OCI-LY1 (cell line): Measurements from ENCODE around the gene TIMP2.

Experiments used
- H2AFZ ChIP-seq: fragments of 200-600 bp; sonication (generic), shearing (Covaris generic); 2 replicates; pipeline ENCODE4 v1.6.0; 2014; ENCODE audit warnings: antibody characterized with exemption, mild to moderate bottlenecking, low read length
- H3F3A ChIP-seq: fragments of 200-600 bp; sonication (generic), shearing (Covaris generic); 2 replicates; pipeline ENCODE4 v1.6.0; 2014; ENCODE audit warnings: mild to moderate bottlenecking, antibody characterized with exemption, low read length, moderate library complexity; ENCODE audit not compliant: insufficient read depth
- H3K27ac ChIP-seq: fragments of 200-600 bp; sonication (generic); 2 replicates; pipeline ENCODE4 v1.5.1; 2014; ENCODE audit warnings: low read length, mixed run types, mild to moderate bottlenecking, low read depth; ENCODE audit not compliant: poor library complexity, severe bottlenecking
- H3K27me3 ChIP-seq: fragments of 200-600 bp; sonication (generic); 2 replicates; pipeline ENCODE4 v1.6.0; 2014; ENCODE audit warnings: antibody characterized with exemption, mild to moderate bottlenecking, low read length, moderate library complexity; ENCODE audit not compliant: insufficient read depth
- H3K36me3 ChIP-seq: fragments of 200-600 bp; sonication (generic); 2 replicates; pipeline ENCODE4 v1.6.1; 2014; ENCODE audit warnings: mild to moderate bottlenecking, antibody characterized with exemption, low read length, moderate library complexity, mixed read lengths; ENCODE audit not compliant: insufficient read depth
- H3K4me1 ChIP-seq: fragments of 200-600 bp; sonication (generic); 2 replicates; pipeline ENCODE4 v1.5.1; 2014; ENCODE audit warnings: mild to moderate bottlenecking, low read length, moderate library complexity; ENCODE audit not compliant: insufficient read depth, severe bottlenecking
- H3K4me2 ChIP-seq: fragments of 200-600 bp; sonication (generic), shearing (Covaris generic); 2 replicates; pipeline ENCODE4 v1.6.1; 2014; ENCODE audit warnings: low read length
- H3K4me3 ChIP-seq: fragments of 200-600 bp; sonication (generic); 2 replicates; pipeline ENCODE4 v1.5.1; 2014; ENCODE audit warnings: low read length, low read depth, mild to moderate bottlenecking, mixed read lengths; ENCODE audit not compliant: poor library complexity, severe bottlenecking
- H3K79me2 ChIP-seq: fragments of 200-600 bp; shearing (Covaris generic); 2 replicates; pipeline ENCODE4 v1.6.1; 2016; ENCODE audit warnings: mixed run types, low read length, mixed read lengths; ENCODE audit not compliant: insufficient read depth
- H3K9ac ChIP-seq: fragments of 200-600 bp; sonication (generic), shearing (Covaris generic); 2 replicates; pipeline ENCODE4 v1.6.1; 2014; ENCODE audit warnings: mild to moderate bottlenecking, low read length, mixed read lengths
- H3K9me2 ChIP-seq: fragments of 200-600 bp; sonication (generic), shearing (Covaris generic); 2 replicates; pipeline ENCODE4 v1.6.1; 2014; ENCODE audit warnings: low read depth, mild to moderate bottlenecking, low read length, mixed read lengths
- H3K9me3 ChIP-seq: fragments of 200-600 bp; shearing (Covaris generic); 2 replicates; pipeline ENCODE4 v1.6.1; 2014; ENCODE audit warnings: low read length, mixed read lengths
- H4K20me1 ChIP-seq: fragments of 200-600 bp; sonication (generic), shearing (Covaris generic); 2 replicates; pipeline ENCODE4 v1.6.0; 2016; ENCODE audit warnings: mild to moderate bottlenecking, low read length; ENCODE audit not compliant: insufficient read depth
- CTCF ChIP-seq: fragments of 200-600 bp; sonication (generic), shearing (Covaris generic); IDR thresholded peaks from 2 replicates; pipeline ENCODE4 v1.5.1; 2017; ENCODE audit warnings: mild to moderate bottlenecking, antibody characterized with exemption, low read length, moderate library complexity, mixed read lengths
- EZH2 ChIP-seq: fragments of 200-600 bp; sonication (generic), shearing (Covaris generic); IDR thresholded peaks from 2 replicates; pipeline ENCODE4 v1.8.0; 2017; ENCODE audit warnings: borderline replicate concordance, mixed run types, mild to moderate bottlenecking, antibody characterized with exemption, low read length, moderate library complexity, mixed read lengths

TIMP2 gene

GRCh38 chr17:78969865-78970264, 44.7 kb upstream of the TIMP2 start:
- Histone ChIP-seq H3K4me1 (no peaks in the 10 kb centered on the region), H3K79me2 (no peaks in the 10 kb centered on the region), H4K20me1 (no peaks in the 10 kb centered on the region), H2AFZ (no peak overlapping the region), H3K27me3 (peaks cover 4% of the 10 kb centered on the region; the same call in 1 of the 2 replicates), H3F3A (no peaks in the 10 kb centered on the region), H3K27ac (no peak overlapping the region), H3K36me3 (no peaks in the 10 kb centered on the region), H3K4me2 (no peak overlapping the region), H3K9me2 (no peaks in the 10 kb centered on the region), H3K4me3 (no peak overlapping the region), H3K9ac (no peak overlapping the region), H3K9me3 (no peaks in the 10 kb centered on the region)
- TF ChIP-seq CTCF (no peak), EZH2 (no peak)

- TF ChIP-seq CTCF = no peak
- TF ChIP-seq EZH2 = no peak
- H3K27me3 ChIP-seq = peaks cover 4% of the 10 kb centered on the region; the same call in 1 of the 2 replicates
- H3K36me3 ChIP-seq = no peaks in the 10 kb centered on the region
- H4K20me1 ChIP-seq = no peaks in the 10 kb centered on the region
- no peak overlapping the region for H3K4me3 ChIP-seq
- H3F3A ChIP-seq = no peaks in the 10 kb centered on the region
- no peak overlapping the region for H3K9ac ChIP-seq
- H3K27ac ChIP-seq = no peak overlapping the region
- H3K9me3 ChIP-seq = no peaks in the 10 kb centered on the region
- no peaks in the 10 kb centered on the region for H3K9me2 ChIP-seq
- H3K4me2 ChIP-seq = no peak overlapping the region
- no peaks in the 10 kb centered on the region for H3K79me2 ChIP-seq
- H3K4me1 ChIP-seq = no peaks in the 10 kb centered on the region
- no peak overlapping the region for H2AFZ ChIP-seq
Measured at GRCh38 chr17:78967782-78968362, 42.7 kb upstream of the TIMP2 start.

- Histone ChIP-seq H3K9me2 (no peaks in the 10 kb centered on the region), H3K4me1 (no peaks in the 10 kb centered on the region)
- TF ChIP-seq CTCF (no peak), EZH2 (no peak)
Measured at GRCh38 chr17:78966910-78967600, 41.9 kb upstream of the TIMP2 start.

More at GRCh38 chr17:78966910-78967600, 41.9 kb upstream of the TIMP2 start:
- Histone ChIP-seq H3K79me2 (no peaks in the 10 kb centered on the region), H2AFZ (no peak overlapping the region), H3K4me3 (no peak overlapping the region), H3K4me2 (no peak overlapping the region), H3K27me3 (peaks cover 4% of the 10 kb centered on the region; the same call in 1 of the 2 replicates), H3F3A (no peaks in the 10 kb centered on the region), H4K20me1 (no peaks in the 10 kb centered on the region), H3K9ac (no peak overlapping the region), H3K9me3 (no peaks in the 10 kb centered on the region), H3K36me3 (no peaks in the 10 kb centered on the region), H3K27ac (no peak overlapping the region)
